Left kidney (tissue), 2 donors: Measurements from ENCODE around the gene ZNF438. TPM values are rescaled to one million over a fixed set of nuclear protein-coding genes. Genes with fewer than 3 reads are reported as not detected.

ENCODE experiments used
- DNase-seq: peaks from one replicate; pipeline ENCODE4 v3.0.0-alpha.2; 2013
- polyA plus RNA-seq: library from polyadenylated mRNA; unstranded; fragments of 120-200 nt; gene quantifications from one replicate; pipeline ENCODE4 v1.2.1, GENCODE V29; 2013; ENCODE audit not compliant: insufficient read length

The ZNF438 gene
- polyA plus RNA-seq, 1 donor, result 9.3 TPM

GRCh38 chr10:30893208-30893607 is 138.5 kb downstream of the ZNF438 start:
- DNase-seq, result no peak

GRCh38 chr10:30887839-30888238 is 143.8 kb downstream of the ZNF438 start:
- no peak for DNase-seq

GRCh38 chr10:30885423-30885822 is 146.2 kb downstream of the ZNF438 start:
- DNase-seq, result no peak

- DNase-seq, result no peak
Measured at GRCh38 chr10:30883751-30884150, 147.9 kb downstream of the ZNF438 start.

GRCh38 chr10:30883116-30883515 is 148.5 kb downstream of the ZNF438 start:
- no peak for DNase-seq

GRCh38 chr10:30882281-30882680 is 149.4 kb downstream of the ZNF438 start:
- no peak for DNase-seq

GRCh38 chr10:30878920-30879319 is 152.7 kb downstream of the ZNF438 start:
- no peak for DNase-seq

- DNase-seq, result no peak
Measured at GRCh38 chr10:30877111-30877510, 154.6 kb downstream of the ZNF438 start.

- DNase-seq, result no peak
Measured at GRCh38 chr10:30873411-30873810, 158.3 kb downstream of the ZNF438 start.

GRCh38 chr10:30870896-30871295 is 160.8 kb downstream of the ZNF438 start:
- no peak for DNase-seq

GRCh38 chr10:30869566-30869965 is 162.1 kb downstream of the ZNF438 start:
- no peak for DNase-seq

- no peak for DNase-seq
Measured at GRCh38 chr10:30868611-30869010, 163.1 kb downstream of the ZNF438 start.

- DNase-seq, result no peak
Measured at GRCh38 chr10:30866896-30867295, 164.8 kb downstream of the ZNF438 start.

GRCh38 chr10:30865141-30865926 is 166.3 kb downstream of the ZNF438 start:
- no peak for DNase-seq

- no peak for DNase-seq
Measured at GRCh38 chr10:30863516-30864210, 168.0 kb downstream of the ZNF438 start.

GRCh38 chr10:30862486-30862885 is 169.2 kb downstream of the ZNF438 start:
- no peak for DNase-seq

- DNase-seq, result no peak
Measured at GRCh38 chr10:30861976-30862375, 169.7 kb downstream of the ZNF438 start.

GRCh38 chr10:30861221-30861620 is 170.4 kb downstream of the ZNF438 start:
- no peak for DNase-seq

- no peak for DNase-seq
Measured at GRCh38 chr10:30858499-30858898, 173.2 kb downstream of the ZNF438 start.

- DNase-seq, result no peak
Measured at GRCh38 chr10:30857803-30858202, 173.9 kb downstream of the ZNF438 start.

GRCh38 chr10:30855131-30855530 is 176.5 kb downstream of the ZNF438 start:
- DNase-seq, result no peak

- DNase-seq, result no peak
Measured at GRCh38 chr10:30854656-30855055, 177.0 kb downstream of the ZNF438 start.

GRCh38 chr10:30853066-30853465 is 178.6 kb downstream of the ZNF438 start:
- no peak for DNase-seq

- no peak for DNase-seq
Measured at GRCh38 chr10:30850776-30851175, 180.9 kb downstream of the ZNF438 start.
